GM18505 (cell line): ENCODE data around the gene TPD52L2.
"Not testable (repeated sequence)": the region's sequence is repeated elsewhere in the genome, so short reads cannot be mapped to it uniquely, and the experiment has no call there.

Experiments used
- ATAC-seq: cut with Tn5 transposase; IDR thresholded peaks from one replicate; pipeline ENCODE4 v1.9.1; 2021; ENCODE audit not compliant: unreplicated experiment
- POLR2A ChIP-seq: IDR thresholded peaks from 4 replicates; pipeline ENCODE4 v1.6.1; 2011; ENCODE audit warnings: borderline replicate concordance; ENCODE audit not compliant: insufficient read depth, insufficient read length; ENCODE audit errors: extremely low read depth

Gene TPD52L2

DNA sequence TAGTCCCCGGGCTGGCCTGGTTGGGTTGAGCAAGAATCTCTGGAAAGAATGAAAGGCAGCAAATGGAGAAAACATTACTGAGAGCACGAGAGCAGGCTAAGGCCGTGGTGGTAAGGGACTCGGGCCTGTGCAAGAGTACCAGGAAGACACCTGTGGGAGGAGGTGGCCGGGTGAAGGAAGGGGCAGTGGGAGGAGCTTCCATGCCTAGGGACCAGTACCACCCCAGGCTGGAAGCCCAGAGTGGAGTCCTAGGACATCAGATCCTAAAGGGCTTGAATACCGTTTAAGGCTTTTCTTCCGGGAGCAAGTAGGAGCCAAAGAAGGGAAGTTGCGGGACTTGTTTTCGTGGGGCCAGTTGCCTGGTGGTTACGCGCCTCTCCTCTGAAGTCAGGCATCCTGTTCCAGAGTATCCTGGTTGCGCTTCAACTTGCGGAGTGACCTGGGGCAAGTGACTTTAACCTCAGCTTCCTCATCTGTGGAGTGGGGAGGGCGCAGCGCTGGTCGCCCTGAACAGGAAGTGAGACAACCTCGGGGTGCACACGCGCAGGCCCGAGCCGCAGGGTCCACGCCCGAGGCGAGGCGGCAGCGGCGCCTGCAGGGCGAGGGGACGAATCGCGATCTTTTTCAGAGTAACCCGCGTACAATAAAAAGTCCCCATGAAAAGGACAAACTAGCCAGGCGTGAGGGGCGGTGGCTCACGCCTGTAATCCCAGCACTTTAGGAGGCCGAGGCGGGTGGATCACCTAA, 1.1 kb upstream of the TPD52L2 start:
- TF ChIP-seq POLR2A, result peak; percentile 77
- peak; percentile 68 for ATAC-seq

DNA sequence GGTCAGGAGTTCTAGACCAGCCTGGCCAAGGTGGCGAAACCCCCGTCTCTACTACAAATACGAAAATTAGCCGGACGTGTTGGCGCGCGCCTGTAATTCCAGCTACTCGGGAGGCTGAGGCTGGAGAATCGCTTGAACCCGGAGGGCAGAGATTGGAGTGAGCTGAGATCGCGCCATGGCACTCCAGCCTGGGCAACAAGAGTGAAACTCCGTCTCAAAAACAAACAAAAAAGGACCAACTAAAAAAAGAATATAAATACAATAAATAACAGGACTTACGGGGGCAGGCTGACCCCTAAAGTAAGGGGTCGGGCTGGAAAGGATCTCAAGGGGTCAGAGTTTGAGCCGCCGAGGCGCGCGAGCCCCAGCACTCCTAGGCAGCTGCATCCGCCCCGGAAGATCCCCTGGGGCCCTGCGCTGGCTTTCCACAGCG, 509 bp upstream of the TPD52L2 start:
- ATAC-seq, result no peak
- TF ChIP-seq POLR2A, result no peak

DNA sequence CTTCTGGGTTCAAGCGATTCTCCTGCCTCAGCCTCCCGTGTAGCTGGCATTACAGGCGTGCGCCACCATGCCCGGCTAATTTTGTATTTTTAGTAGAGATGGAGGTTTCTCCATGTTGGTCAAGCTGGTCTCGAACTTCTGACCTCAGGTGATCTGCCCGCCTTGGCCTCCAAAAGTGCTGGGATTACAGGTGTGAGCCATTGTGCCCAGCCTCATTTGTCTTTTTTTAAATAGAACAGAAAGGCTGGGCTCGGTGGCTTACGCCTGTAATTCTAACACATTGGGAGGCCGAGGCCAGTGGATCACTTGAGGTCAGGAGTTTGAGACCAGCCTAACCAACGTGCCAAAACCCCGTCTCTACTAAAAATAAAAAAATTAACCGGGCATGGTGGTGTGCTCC, 2.0 kb downstream of the TPD52L2 start:
- not testable (repeated sequence) for ATAC-seq

DNA sequence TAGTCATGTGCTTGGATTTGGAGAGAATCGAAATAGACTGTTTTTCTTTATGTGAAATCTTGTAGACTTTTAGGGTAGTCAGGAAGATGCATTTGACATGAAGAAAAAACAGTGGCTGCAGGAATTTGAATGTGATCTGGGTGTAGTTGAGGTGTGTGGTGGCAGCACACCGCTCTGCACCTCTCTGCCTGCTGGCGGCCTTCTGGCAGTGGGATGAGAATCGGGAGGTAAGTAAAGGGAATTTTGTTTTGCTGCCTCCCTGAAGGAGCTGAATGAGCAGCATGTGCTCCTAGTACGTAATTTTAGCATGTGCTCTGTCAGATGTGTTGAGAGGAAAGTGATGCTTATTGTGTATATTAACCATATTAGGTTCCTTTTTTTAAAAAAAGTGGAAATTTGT, 3.2 kb downstream of the TPD52L2 start:
- no peak for TF ChIP-seq POLR2A
- no peak for ATAC-seq

DNA sequence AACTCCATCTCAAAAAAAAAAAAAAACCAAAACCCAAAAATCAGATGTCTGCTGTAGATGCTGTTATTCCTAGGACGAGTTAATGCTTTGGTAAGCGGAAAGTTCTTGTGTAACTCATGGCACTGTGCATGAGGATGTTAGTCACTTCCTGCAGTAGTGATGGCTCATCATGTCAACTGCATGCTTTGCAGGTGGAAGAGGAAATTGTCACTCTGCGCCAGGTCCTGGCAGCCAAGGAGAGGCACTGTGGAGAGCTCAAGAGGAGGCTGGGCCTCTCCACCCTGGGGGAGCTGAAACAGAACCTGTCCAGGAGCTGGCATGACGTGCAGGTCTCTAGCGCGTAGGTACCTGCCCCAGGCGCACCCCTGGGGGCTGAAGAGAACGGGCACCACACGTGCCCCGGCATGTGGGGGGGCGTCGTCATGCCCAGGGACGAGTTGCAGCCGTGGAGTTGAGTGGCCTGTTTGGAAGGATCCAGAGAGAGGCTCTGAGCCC, 8.5 kb downstream of the TPD52L2 start:
- no peak for ATAC-seq
- no peak for TF ChIP-seq POLR2A

DNA sequence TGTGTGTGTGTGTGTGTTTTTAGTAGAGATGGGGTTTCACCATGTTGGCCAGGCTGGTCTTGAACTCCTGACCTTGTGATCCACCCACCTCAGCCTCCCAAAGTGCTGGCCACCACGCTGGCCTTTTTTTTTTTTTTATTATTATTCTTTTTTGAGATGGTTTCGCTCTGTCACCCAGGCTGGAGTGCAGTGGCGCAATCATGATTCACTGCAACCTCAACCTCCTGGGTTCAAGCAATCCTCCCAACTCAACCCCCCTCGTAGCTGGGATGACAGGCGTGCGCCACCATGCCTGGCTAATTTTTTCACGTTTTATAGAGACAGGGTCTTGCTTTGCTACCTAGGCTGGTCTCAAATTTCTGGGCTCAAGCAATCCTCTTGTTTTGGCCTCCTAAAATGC, 9.2 kb downstream of the TPD52L2 start:
- ATAC-seq, result not testable (repeated sequence)

DNA sequence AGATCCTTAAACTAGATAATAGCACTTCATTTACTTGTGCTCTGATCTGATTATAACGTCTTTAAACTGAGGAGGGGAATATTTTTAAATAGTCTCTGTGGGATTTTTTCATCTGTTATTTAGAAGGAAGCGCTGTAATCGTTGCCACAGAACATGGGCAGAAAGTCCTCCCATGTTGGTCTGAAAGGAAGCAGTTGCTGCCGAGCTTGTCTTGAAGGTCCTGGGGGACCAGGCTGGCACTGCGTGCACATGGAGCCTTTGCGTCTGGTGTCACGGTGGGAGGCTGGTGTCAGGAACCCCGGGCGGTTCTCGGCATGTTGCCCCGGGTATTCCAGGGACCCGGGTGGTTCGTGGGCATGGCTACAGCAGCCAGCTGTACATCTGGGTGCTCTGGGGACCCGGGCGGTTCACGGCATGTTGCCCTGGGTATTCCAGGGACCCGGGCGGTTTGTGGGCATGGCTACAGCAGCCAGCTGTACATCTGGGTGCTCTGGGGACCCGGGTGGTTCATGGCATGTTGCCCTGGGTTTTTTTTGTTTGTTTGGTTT, 11.5 kb downstream of the TPD52L2 start:
- TF ChIP-seq POLR2A, result no peak
- ATAC-seq, result no peak

DNA sequence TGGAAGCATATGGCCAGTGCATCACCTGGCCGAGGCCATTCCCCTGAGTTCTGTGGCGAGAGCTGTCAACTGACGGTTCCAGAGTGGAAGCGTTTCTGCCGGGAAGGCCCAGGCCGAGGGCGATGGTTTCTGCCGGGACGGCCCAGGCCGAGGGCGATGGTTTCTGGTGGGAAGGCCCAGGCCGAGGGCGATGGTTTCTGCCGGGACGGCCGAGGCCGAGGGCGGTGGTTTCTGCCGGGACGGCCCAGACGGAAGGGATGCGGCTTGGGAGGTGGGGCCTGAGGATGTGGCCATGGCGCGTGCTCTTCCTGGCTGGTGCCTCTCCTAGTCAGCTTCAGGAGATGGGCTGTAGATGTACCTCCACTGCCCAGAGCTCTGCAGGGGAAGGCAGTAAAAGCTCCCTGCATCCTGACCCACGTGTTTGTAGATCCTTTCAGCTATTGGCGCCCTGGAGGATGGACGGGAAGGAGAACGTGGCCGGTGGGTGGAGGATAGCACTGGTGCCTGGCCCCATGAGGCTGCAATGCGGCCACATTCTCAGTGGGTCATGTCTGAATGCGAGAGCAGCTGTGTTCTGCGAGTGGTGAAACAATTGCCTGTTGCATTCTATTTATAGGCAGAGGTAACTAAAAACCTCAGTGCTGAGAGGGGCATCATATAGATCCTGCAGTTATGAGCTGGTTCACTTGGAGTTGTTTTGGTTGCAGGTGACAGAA, 12.8 kb downstream of the TPD52L2 start:
- no peak for TF ChIP-seq POLR2A

DNA sequence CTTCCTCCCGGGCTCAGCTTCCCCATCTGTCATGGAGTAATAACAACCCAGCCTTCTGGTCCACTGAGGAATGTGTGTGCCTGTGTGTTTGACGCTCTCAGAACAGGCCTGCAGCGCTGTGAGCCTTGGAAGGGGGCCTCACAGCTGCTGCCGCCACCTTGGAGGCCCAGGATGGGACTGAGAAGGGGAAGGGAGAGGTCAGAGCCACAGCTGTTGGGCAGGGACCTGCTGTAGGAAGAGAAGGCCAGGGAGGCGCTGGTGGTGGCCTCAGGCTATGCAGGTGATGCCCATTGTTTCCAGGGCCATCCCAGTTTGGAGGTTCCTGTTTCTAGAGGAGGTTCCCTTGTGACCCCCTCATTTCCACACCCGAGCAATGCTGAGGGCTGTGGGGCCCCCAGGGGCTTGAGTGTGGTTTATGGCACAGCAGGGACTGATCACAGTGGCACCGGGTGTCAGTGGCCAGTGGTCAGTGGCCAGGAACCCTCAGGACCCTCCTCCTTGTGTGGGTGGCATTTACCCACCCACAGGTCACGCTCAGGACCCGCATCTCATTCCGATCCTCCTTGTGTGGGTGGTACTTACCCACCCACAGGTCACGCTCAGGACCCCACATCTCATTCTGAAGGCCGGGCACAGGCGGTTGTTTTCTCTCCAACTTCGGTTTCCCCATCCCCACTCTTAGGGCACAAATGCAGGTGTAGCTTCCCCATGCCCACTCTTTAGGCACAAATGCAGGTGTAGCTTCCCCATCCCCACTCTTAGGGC, 14.0 kb downstream of the TPD52L2 start:
- TF ChIP-seq POLR2A, result no peak
- ATAC-seq, result no peak

More for the DNA sequence above, 12.8 kb downstream of the TPD52L2 start:
- ATAC-seq, result no peak

DNA sequence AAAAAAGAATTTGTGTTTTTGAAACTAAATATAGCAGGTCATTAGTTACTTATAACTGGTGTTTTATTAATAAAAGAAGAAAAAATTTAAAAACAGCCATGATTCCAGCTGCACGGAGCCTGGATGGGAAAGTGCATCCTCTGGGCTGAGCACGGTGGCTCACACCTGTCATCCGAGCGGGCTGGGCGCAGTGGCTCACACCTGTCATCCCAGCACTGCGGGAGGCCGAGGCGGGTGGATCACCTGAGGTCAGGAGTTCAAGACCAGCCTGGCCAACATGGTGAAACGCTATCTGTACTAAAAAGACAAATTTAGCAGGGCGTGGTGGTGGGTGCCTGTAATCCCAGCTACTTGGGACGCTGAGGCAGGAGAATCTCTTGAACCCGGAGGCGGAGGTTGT, 15.8 kb downstream of the TPD52L2 start:
- not testable (repeated sequence) for ATAC-seq

DNA sequence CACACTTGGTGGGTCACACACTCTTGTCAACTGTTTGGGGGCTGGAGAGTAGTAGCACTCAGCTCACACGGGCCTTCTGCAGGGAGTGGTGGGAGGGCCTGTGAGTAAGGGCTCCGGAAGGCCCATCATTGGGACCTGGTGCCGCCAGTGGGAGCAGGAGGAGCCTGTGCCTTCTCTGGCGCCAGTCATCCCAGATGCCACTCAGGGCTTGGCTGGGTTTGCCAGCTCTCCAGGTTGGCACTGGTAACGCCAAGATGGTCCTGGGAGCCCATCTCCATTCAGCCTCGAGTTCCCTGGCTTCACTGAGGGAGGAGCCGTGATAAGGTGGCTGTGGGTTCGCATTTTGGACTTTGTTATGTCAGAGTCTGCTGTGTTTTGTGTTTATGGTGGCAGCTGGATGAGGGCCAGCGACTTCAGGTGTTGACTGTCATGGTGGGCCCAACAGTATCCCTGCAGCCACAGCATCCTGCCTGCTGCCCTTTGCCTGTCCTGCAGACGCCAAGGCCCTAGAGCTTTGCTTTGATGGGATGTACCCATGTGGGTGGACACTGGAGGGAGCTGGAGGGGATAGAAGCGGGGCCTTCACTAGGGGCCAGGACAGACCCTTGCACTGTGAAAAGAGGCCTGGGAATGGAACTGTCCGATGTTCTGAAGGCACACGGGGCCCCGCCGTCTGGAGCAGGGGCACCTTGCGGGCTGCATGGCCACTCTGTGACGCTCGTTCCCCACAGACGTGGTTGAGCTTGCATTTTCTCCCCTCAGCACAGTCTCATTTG, 16.6 kb downstream of the TPD52L2 start:
- no peak for TF ChIP-seq POLR2A
- ATAC-seq, result no peak

DNA sequence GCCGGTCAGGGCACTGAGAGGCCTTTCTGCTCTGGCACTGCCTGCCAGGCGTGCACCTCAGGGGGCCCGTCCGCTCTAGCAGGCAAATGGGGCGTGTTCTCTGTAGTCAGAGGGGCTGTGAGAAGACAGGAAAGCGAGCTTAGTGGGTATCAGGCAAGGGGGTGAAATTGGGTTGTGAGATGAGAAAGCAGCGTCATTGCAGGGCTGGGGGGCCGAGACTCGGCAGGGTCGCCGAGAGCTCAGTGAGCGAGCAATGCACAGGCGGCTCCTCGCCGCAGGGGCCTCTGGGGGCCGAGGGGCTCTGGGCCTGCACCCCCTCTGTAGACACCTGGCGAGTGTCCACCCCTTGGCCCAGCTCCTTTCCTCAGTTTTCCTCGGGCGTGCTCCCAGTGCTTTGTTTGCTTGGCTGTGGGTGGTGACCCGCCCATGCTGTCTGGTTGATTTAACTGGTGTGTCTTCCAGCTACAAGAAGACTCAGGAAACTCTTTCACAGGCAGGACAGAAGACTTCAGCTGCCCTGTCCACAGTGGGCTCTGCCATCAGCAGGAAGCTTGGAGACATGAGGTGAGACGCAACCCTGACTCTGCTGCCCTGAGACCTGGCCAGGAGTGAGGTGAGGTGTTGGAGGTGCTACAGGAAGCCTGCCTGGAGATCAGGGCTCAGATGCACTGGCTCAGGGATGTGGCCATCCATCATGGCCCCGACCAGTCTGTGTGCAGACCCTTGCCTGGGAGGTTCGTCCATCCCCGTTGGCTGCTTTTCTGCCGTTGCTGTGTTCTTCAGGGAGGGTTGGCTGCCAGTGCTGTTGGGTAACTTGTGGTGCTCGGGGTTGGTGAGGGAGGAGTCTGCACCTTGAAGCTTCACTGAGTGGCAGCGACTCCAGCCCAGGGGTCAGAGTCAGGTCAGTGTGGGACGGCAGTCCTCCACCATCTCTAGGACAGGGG, 17.5 kb downstream of the TPD52L2 start:
- no peak for TF ChIP-seq POLR2A
- no peak for ATAC-seq
